NCI-H1048 (cell line): ENCODE results near the gene EFR3B.
"Not testable (repeated sequence)": the region's sequence is repeated elsewhere in the genome, so short reads cannot be mapped to it uniquely, and the experiment has no call there.

ENCODE experiments used
- DNase-seq: peaks from one replicate; lab custom pipeline; 2025; lab: John Stamatoyannopoulos, UW

Gene EFR3B

DNA sequence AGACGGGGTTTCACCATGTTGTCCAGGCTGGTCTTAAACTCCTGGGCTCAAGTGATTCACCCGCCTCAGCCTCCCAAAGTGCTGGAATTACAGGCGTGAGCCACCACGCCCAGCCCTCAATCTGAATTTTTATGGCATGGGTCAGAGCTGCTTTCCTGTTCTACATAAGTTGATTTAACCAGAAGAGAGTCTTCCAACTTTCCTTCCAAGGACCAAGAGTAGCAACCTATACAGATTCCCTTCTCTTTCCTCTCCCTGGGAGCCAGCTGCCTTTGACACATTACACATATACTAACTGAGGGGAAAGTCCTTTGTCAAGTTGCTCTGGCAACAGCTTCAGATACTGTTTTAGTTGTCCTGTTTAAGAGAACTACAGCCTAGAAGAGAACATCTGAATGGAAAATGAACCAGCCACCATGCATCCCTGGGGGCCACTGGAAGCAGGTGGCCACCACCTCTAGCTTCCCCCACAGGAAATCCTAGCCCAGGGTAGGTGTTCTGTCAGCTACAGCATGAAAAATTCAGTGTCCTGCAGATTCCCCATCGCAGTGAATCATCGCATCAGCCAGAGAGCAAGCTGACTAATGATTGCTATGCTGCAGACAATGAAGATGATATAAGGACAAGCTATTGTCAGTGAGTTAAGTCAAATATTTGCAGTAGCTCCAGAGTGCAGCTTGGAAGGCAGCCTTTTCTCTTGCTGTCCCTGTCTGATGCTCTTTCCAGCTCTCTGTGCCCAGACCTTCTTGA, 63.6 kb downstream of the EFR3B start:
- no peak for DNase-seq

DNA sequence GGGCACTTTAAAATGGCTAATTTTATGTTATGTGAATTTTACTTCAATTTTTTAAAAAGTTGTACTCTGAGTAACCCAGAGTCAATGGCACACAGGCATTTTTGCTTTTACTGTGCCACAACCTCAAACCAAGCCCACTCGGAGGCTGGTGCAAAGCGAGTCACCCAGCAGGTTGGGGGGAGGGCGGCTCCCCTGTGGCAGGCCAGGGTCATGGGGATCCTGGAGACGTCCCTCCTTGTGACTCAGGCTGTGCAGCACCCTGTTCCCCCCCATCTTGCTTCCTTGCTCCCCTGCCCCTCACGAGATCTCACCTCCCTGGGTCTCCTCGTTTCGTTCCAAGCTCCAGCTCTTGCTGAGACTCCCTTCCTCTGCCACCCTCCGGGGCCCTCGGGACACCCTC, 67.9 kb downstream of the EFR3B start:
- DNase-seq = no peak

- DNase-seq = no peak
Observed at GRCh38 chr2:25112113-25112512, 70.2 kb downstream of the EFR3B start.

GRCh38 chr2:25115249-25115883, 73.5 kb downstream of the EFR3B start:
- DNase-seq = no peak

- DNase-seq = no peak
Observed at GRCh38 chr2:25115902-25116301, 74.0 kb downstream of the EFR3B start.

DNA sequence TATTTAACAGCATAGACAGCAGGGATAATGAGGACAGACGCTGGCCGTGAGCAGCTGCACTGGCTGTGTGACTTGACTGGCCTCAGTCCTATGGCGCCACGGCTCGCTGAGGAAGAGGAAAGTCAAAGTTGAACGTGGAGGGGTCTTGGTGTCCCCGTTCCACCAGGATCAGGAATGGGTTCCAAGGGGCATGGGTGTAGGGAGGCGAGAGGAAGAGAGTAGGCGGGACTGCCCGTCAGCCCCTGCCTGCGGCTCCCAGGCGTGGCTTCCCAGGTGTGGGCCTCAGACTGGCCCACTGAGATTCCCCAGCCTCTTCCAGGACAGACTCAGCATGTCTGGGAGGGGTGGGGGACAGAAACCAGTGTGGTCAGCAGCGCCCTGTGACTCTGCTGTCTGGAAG, 75.1 kb downstream of the EFR3B start:
- DNase-seq = no peak

DNA sequence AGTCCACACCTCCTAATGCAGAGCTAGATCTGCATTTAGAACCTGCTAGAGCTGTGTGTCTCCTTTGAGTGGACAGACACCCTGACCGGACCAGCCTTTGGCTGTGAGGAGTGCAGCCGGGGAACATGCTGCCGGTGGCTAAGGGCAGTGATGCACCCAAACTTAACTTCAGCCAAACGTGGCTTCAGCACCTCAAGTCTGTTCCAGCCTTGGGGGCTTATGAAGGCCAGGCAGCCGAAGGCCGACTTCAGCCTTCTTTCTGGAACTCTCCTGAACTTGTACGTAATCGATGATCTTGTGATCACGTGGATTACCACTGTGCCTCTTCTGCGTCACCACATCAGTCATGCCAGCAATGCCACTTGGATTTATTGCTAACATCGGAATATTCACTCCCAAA, 77.4 kb downstream of the EFR3B start:
- no peak for DNase-seq

DNA sequence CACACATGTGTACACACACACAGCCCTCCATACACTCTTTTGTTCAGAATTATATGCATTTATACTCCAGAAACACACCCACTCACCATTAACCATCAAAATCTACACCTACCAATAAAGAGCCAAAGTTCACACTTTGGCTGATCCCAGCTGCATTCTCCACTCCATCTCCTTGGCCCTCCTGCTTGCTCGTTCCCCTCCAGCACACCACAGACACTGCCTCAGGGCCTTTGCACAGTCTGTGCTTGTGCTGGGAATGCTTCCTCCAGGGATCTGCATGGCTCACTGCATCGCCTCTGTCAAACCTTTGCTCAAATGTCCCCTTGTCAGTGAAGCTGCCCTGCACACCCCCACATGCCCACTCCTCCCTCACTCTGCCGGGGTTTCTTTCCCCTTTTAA, 80.5 kb downstream of the EFR3B start:
- no peak for DNase-seq

- DNase-seq = no peak
Observed at GRCh38 chr2:25123682-25124081, 81.8 kb downstream of the EFR3B start.

- DNase-seq = no peak
Observed at GRCh38 chr2:25125189-25125588, 83.3 kb downstream of the EFR3B start.

DNA sequence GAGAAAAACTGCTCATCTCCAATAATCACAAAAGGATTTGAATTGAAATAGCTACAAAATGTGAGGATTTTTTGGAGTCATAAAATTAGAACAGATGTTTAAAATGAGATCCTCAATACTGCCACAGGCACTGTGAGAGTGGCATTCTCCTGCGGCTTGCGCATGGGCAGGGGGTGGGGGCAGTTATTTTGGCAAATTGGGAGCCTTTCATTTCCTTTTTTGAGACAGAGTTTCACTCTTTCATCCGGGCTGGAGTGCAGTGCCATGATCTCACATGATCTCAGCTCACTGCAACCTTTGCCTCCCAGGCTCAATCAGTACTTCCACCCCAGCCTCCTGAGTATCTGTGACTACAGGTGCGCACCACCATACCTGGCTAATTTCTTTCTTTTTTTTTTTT, 84.1 kb downstream of the EFR3B start:
- DNase-seq = no peak

GRCh38 chr2:25127071-25127470, 85.2 kb downstream of the EFR3B start:
- DNase-seq = not testable (repeated sequence)

DNA sequence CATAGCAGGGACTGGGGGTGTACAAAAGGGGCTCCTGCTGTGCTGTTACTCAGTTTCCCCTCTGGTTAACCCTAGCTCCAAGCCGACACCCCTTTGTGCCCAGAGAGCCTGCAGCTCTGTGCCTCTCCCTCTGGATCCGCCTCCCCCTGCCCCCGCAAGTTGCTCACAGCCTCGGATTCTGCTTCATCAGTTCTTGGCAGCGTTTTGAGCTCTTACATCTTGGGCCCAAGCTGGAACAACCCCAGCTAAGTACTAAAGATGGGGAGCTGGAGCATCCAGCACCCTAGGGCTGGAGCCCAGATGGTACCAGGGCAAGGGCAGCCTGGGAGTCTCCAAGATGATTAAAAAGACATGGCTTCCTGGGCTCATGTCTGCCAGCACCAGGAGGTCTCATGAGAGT, 85.8 kb downstream of the EFR3B start:
- no peak for DNase-seq

DNA sequence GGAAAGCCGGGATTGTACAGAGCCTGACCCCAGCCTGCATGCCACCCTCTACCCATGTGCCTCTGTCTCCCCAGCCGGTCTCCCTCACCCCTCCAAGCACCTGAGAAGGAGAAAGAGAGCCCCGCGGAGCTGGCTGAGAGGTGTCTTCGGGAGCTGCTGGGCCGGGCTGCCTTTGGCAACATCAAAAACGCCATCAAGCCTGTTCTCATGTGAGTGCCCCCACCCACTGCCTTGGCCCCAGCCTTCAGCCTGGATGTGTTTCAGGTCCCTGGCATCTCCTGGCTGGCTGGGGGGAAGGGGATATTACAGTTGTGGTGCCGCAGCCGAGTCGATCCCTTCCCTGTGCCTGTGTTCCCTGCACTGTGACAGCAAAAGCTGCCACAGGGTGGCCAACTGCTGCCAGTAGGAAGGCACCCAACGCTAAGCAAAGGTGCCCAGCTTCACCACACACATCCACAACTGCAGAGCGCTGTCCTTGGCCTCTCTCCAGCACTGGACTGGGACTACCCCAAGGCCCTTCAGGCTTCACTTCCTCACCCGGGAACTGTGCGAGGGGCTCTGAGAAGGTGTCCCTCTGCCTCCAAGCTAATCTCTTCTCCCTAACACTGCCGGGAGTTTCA, 88.1 kb downstream of the EFR3B start:
- no peak for DNase-seq

GRCh38 chr2:25131253-25131566, 89.3 kb downstream of the EFR3B start:
- DNase-seq = no peak

GRCh38 chr2:25131567-25132298, 89.9 kb downstream of the EFR3B start:
- DNase-seq = no peak

- DNase-seq = no peak
Observed at GRCh38 chr2:25132299-25132635, 90.4 kb downstream of the EFR3B start.

DNA sequence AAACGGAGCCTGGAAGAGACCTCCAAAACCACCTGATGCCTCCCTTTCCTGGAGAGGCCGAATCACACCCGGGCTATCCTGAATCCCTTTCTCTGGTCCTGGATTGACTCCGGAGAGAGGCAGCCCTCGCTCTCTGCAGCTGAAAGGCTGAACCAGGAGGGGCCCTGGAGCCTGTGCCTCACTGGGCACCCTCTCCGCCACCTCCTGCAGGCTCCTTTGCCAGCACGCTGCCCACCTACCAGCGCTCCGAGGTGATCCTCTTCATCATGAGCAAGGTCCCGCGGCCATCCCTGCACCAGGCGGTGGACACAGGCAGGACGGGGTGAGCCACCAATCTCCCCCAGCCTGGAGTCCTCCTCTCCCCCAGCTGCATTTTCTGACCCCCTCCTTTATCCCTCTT, 90.8 kb downstream of the EFR3B start:
- DNase-seq = no peak

GRCh38 chr2:25140535-25140934, 98.7 kb downstream of the EFR3B start:
- DNase-seq = not testable (repeated sequence)

DNA sequence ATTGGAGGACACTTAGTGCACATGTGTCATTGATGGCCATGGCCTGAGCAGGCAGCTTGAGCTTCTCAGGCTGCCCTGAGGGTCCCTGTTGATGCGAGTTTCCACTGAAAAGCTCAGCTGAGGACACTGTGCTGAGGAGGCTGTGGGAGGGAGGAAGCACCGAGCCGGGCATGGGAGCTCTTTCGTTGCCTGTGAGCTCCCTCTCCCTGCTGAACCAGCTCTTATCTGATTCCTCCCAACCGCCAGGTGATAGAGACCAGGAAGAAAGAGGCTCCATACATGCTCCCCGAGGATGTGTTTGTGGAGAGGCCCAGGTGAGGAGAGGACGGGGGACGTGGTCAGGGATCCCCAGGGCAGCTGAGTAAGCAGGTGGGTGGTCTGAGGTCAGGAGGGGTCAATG, 99.2 kb downstream of the EFR3B start:
- no peak for DNase-seq

DNA sequence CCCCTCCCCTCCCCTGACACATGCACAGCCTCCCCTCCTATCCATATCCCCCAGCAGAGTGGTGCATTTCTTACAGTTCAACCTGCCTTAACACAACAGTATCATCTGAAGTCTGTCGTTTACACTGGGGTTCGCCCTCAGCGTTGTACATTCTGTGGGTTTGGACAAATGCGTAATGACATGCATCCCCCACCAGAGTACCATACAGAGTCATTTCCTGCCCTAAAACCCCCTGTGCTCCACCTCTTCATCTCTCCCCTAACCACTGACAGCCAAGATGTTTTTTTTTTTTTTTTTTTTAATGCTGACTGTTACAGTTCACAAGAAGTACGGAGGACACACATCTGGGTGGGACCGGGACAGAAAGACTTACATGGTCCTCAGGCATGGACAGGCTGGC, 103.9 kb downstream of the EFR3B start:
- DNase-seq = no peak

DNA sequence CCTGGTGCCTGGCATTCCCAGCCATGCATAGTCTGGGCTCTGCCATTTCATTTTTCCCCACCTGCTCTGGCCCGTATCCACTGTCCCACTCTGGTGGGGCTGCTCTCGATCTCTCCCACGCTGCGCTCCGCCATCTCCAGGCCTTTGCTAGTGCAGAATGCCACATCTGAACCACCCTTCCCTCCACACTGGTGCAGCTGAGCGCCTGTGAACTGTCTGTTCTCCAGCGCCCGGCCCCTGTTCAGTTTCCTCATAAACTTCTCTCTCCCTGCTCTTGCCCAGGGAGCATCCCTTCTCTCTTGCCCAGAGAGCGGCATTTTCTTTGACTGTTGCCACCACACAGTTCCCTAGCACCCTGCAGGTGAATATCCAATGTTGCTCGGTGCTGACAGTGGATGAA, 105.0 kb downstream of the EFR3B start:
- no peak for DNase-seq

DNA sequence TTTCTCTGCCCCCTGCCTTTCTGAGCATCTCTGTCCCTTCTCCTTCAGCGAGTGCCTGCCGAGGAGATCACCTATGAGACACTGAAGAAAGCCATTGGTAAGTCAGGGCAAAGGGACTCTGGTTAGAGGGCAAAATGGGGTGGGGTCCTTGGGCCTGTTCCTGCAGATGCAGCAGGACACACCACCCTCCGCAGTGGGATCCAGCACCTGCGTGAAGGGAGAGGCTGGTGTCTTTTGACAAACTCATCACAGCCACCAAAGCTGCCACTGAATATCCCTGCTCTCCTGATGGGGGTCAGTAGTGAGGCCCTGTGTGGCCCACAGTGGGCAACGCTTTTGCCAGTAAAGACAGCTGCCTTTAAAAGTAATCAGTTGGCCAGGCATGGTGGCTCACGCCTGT, 107.8 kb downstream of the EFR3B start:
- no peak for DNase-seq
